Bone marrow (tissue), 2 donors: Measurements from ENCODE around the gene JDP2.
A peak's percentile ranks its signal among the peaks of the same experiment; 100 is the strongest.

Source experiments
- DNase-seq, 2 donors: peaks; one replicate each; lab custom pipeline; 2025; lab: John Stamatoyannopoulos, UW

The JDP2 gene

GRCh38 chr14:75514673-75515628 lies 87.1 kb downstream of the JDP2 start:
- peak; percentile 26 to 81 for DNase-seq

DNA sequence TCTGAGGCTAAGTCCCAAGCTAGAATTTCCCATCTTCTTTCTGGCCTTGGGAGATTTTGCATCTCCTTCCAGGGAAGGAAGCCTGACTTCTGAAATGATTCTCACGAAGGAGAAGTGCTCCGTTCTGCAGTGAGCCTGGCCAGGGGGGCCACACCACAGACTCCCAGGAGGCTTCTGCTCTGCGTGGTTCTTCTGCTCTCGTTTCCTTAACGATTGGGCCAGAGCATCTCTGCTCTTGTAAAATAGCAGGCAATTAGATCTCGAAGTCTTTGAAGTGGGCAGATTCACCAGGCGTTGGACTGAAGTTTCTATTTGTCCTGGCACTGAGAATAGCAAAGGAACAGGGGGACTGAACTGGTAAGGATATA lies 87.8 kb downstream of the JDP2 start:
- DNase-seq = no peak

- no peak for DNase-seq
These were observed 90.8 kb downstream of the JDP2 start for GRCh38 chr14:75518625-75519024.

- DNase-seq = no peak
These were observed 91.6 kb downstream of the JDP2 start for GRCh38 chr14:75519394-75519793.

- no peak for DNase-seq
These were observed 92.3 kb downstream of the JDP2 start for GRCh38 chr14:75519826-75520728.

DNA sequence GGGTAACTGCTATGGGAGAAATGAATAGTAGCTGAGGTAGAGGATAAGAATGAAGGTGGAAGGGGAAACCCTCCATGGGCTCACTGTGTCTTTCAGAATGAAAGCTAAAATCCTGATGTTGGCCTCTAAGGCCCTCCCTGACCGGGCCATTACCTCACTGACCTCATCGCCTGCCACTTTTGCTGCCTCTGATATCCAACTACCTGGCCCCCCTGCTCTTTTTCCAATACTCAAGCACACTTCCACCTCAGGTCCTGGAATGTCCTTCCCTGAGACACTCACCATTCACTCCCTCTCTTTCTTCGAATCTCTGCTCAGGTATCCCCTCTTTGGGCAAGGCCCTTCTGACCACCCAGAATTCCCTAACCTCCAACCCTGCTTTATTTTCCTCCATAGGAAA lies 93.0 kb downstream of the JDP2 start:
- no peak for DNase-seq

DNA sequence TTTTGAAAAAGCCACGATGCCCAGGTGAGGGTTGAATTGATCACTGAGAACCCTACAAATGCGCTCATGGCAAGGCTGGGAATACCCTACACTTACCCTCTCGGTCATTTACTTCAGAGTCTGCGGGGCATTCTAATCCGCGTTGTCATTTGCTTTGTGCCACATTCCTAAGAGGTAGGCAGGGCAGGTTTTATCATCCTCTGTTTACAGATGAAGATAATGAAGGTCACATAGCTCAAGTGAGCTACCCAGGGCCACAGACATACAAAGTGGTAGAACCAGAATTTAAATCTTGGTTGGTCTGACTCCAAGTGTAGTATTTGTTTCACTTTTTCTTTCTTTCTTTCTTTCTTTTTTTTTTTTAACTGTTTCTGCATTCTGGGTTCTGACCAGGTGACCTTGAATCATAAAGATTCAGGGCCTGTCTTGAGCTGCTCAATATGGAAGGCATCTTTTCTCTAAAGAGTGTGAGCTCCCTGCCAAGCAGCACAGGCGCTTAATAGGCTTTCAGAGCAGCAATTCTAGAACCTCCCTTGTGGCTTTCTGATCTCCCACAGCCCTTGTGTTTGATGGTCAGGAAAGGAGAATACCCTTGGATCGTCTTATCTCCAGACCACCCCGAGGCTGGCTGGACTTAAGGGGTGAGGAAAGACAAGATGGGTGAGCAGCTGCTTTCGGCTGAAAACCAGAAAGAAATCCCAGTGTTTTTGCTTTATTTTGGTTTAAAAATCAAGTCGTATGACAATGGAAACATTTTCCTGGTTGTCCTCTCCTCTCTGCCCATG lies 93.8 kb downstream of the JDP2 start:
- no peak for DNase-seq

DNA sequence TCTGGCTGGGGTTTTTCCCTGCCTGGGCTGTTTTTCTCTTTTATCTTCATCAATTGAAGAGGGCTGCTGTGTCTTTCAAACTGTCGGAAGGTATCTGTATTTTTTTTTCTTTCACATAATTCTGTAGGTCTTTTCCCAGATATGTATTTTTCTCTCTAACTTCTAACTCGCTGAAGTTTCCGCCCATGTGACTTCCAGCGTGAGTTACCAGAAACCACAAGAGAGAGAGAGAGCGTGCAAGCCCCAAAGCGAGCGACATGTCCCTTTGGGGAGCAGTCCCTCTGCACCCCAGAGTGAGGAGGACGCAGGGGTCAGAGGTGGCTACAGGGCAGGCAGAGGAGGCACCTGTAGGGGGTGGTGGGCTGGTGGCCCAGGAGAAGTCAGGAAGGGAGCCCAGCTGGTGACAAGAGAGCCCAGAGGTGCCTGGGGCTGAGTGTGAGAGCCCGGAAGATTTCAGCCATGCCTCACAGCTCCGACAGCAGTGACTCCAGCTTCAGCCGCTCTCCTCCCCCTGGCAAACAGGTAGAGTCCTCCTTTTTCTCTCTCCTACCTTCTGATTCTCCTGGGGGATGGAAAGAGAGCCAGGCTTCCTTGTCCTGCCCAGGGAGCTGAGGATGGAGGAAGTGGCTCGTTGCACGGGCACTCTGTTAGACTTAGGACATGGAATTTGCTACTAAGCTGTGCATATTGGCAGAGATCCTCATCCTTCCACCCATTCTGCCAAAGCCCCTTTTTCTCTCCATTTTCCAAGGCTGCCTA lies 94.6 kb downstream of the JDP2 start, which contains the start of gene BATF:
BATF (plus strand) TSS at position 246 of the 759 bp plus-strand sequence; CDS start at position 460, 214 bp downstream.
- DNase-seq = peak; percentile 37 to 51

GRCh38 chr14:75522983-75523318 lies 95.1 kb downstream of the JDP2 start:
- no peak for DNase-seq
